Adrenal gland (tissue), 5 donors: ENCODE data around the gene EGFLAM.

Source experiments
- CTCF ChIP-seq, 6 experiments: fragments of 450-650 bp in 4 of 6; fragments of 200-600 bp in 2 of 6; sonication (generic) in 1 of 6; IDR thresholded peaks; 1 replicate in 5 of 6; 2 replicates in 1 of 6; pipeline versions ENCODE4 v1.5.1 to v1.8.0; 2016 to 2021; ENCODE audit warnings: antibody characterized with exemption in 6 of 6, mild to moderate bottlenecking in 2 of 6, moderate library complexity in 1 of 6
- POLR2A ChIP-seq, 2 donors: fragments of 450-650 bp; IDR thresholded peaks; one replicate each; pipeline ENCODE4 v1.6.1; 2017; ENCODE audit warnings: antibody characterized with exemption in 2 of 2, mild to moderate bottlenecking in 2 of 2, moderate library complexity in 1 of 2
- donor health status: DM: no; HTN: no; CAD: no.

- no peak for TF ChIP-seq CTCF (IDR thresholded peaks at IDR 0.05)
- TF ChIP-seq POLR2A (IDR thresholded peaks at IDR 0.05): no peak
Measured at GRCh38 chr5:38286002-38286401, 27.6 kb downstream of the EGFLAM start.
